K562 (cell line): ENCODE results near the gene MPC2. TPM values are rescaled to one million over a fixed set of nuclear protein-coding genes. Genes with fewer than 3 reads are reported as not detected.

Source experiments
- BRCA1 ChIP-seq, 2 experiments: fragments of 450-650 bp in 1 of 2; sonication (generic) in 1 of 2; formaldehyde crosslinking in 1 of 2; IDR thresholded peaks; 2 replicates each; pipeline versions ENCODE4 v1.5.0 to v1.6.1; 2017 to 2020; ENCODE audit warnings: mild to moderate bottlenecking in 1 of 2, missing genetic modification reagents in 1 of 2
- KLF1 ChIP-seq: fragments of 450-650 bp; IDR thresholded peaks from 2 replicates; pipeline ENCODE4 v1.6.1; 2016; ENCODE audit warnings: missing genetic modification characterization, missing compliant biosample characterization
- MAFK ChIP-seq: IDR thresholded peaks from 2 replicates; pipeline ENCODE4 v1.6.1; 2011; ENCODE audit warnings: low read length, improper control_type of control experiment
- POLR2AphosphoS2 ChIP-seq: IDR thresholded peaks from 2 replicates; pipeline ENCODE4 v1.6.1; 2012; ENCODE audit warnings: low read length, improper control_type of control experiment
- polyA plus RNA-seq, 8 experiments: library from polyadenylated mRNA; depleted of rRNA in 4 of 8; stranded (reverse) in 5 of 8; unstranded in 3 of 8; fragments of >200 nt; fragmentation: Nextera tagmentation in 2 of 8; fragmentation: Illumina TruSeq in 1 of 8; extraction: Ambion mirVana in 2 of 8; extraction: Trizol in 1 of 8; gene quantifications; 2 replicates each; pipeline versions ENCODE4 v1.2.1 to v1.2.3, GENCODE V29; 2011 to 2014; ENCODE audit warnings: inconsistent platforms in 1 of 8, missing spikeins in 1 of 8
- total RNA-seq, 7 experiments: library from RNA; depleted of rRNA in 6 of 7; stranded (reverse); fragments of >200 nt in 6 of 7; fragmentation: Illumina TruSeq in 2 of 7; extraction: Trizol in 2 of 7; gene quantifications; 2 replicates each; pipeline versions ENCODE4 v1.2.1 to v1.2.3, GENCODE V29; 2011 to 2021; ENCODE audit warnings: low replicate concordance in 1 of 7
- TF ChIP-seq, protein P1 (sequence below), 2 experiments: fragments of 450-650 bp in 1 of 2; sonication (generic) in 1 of 2; formaldehyde crosslinking in 1 of 2; IDR thresholded peaks; 2 replicates each; pipeline versions ENCODE4 v1.7.1 to v1.9.0; 2016 to 2022; ENCODE audit warnings: inconsistent platforms in 1 of 2, mild to moderate bottlenecking in 1 of 2, missing genetic modification reagents in 1 of 2
- TF ChIP-seq, protein P2 (sequence below): fragments of 450-650 bp; formaldehyde crosslinking; conservative IDR thresholded peaks from 2 replicates; pipeline ENCODE4 v1.4.0; 2022; ENCODE audit warnings: mild to moderate bottlenecking, missing genetic modification characterization
- TF ChIP-seq, protein P3 (sequence below): sonication (generic); formaldehyde crosslinking; IDR thresholded peaks from 2 replicates; pipeline ENCODE4 v1.8.0; 2022; ENCODE audit warnings: missing genetic modification reagents, mild to moderate bottlenecking, moderate library complexity, borderline replicate concordance
- TF ChIP-seq, protein P4 (sequence below), 3 experiments: fragments of 200-800 bp in 1 of 3; fragments of 250-450 bp in 1 of 3; fragments of 450-650 bp in 1 of 3; sonication (Bioruptor Pico) in 1 of 3; sonication (Bioruptor generic) in 1 of 3; formaldehyde crosslinking in 1 of 3; IDR thresholded peaks; 2 replicates each; pipeline versions ENCODE4 v1.6.1 to v1.8.0; 2016 to 2022; ENCODE audit warnings: mild to moderate bottlenecking in 2 of 3, missing genetic modification characterization in 2 of 3, missing compliant biosample characterization in 1 of 3, moderate library complexity in 1 of 3

The MPC2 gene
- total and polyA plus RNA-seq, 9 of the 15 experiments (the other 6 are each of a cell fraction or from before 2014, with no cell fraction given) = 70.7 to 179 (median 144) TPM

DNA sequence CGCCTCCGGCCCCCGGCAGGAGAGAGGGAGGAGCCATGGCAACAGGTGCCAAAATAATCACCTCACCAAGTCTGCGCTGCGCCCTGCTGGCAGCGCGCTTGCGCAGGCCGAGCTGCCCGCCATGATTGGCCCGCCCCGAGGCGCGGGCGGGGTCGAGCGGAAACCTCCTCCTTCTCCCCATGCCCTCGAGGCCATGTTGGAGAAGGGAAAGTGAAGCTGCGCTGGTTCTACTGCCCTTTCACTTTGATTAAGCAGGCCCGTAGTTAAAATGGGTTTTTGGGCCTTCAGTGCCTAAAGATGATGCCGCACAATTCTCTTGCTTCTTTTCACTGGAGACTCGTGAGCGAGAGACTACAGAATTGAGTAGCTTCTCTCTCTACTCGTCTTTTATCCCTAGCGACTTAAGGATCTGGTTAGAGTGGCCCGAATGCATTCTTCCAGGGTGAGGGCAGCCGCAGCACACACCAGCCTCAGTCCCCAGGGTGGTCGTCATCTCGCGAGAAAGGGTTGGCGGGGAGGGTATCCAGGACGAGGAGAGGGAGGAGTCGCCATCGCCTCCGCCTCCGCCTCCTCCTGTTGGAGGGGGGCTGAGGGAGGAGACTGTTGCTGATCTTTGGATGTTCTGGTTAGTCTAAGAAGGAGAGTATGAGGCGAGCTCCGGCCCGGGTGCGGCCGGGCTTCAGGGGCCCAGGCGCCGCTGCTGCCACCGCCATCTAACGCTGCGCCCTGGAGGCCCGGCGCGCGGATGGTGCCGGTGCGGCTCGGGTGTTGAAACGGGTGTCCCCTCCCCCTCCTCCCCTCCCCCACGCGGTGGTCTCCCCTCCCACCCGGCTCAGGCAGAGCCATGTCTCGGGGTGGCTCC lies 573 bp downstream of the MPC2 start, which contains the start of gene DCAF6 (continued):
- TF ChIP-seq POLR2AphosphoS2 (peak; percentile 87; the same call in 1 of the 2 replicates), MAFK (peak; percentile 29; the same call in 1 of the 2 replicates), KLF1 (tag) (0 out of 2 replicates have a peak, but pooled peaks have one; percentile 40), BRCA1 (IDR thresholded peaks at IDR 0.05) (no peak), BRCA1 (CRISPR knock-in tag; IDR thresholded peaks at IDR 0.05) (no peak)
- TF ChIP-seq, protein P1, sequence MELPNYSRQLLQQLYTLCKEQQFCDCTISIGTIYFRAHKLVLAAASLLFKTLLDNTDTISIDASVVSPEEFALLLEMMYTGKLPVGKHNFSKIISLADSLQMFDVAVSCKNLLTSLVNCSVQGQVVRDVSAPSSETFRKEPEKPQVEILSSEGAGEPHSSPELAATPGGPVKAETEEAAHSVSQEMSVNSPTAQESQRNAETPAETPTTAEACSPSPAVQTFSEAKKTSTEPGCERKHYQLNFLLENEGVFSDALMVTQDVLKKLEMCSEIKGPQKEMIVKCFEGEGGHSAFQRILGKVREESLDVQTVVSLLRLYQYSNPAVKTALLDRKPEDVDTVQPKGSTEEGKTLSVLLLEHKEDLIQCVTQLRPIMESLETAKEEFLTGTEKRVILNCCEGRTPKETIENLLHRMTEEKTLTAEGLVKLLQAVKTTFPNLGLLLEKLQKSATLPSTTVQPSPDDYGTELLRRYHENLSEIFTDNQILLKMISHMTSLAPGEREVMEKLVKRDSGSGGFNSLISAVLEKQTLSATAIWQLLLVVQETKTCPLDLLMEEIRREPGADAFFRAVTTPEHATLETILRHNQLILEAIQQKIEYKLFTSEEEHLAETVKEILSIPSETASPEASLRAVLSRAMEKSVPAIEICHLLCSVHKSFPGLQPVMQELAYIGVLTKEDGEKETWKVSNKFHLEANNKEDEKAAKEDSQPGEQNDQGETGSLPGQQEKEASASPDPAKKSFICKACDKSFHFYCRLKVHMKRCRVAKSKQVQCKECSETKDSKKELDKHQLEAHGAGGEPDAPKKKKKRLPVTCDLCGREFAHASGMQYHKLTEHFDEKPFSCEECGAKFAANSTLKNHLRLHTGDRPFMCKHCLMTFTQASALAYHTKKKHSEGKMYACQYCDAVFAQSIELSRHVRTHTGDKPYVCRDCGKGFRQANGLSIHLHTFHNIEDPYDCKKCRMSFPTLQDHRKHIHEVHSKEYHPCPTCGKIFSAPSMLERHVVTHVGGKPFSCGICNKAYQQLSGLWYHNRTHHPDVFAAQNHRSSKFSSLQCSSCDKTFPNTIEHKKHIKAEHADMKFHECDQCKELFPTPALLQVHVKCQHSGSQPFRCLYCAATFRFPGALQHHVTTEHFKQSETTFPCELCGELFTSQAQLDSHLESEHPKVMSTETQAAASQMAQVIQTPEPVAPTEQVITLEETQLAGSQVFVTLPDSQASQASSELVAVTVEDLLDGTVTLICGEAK (IDR thresholded peaks at IDR 0.05) = peak; percentile 67; the same call in 1 of the 2 replicates
- TF ChIP-seq, protein P1 (CRISPR knock-in tag; IDR thresholded peaks at IDR 0.05) = no peak
- TF ChIP-seq, protein P2, sequence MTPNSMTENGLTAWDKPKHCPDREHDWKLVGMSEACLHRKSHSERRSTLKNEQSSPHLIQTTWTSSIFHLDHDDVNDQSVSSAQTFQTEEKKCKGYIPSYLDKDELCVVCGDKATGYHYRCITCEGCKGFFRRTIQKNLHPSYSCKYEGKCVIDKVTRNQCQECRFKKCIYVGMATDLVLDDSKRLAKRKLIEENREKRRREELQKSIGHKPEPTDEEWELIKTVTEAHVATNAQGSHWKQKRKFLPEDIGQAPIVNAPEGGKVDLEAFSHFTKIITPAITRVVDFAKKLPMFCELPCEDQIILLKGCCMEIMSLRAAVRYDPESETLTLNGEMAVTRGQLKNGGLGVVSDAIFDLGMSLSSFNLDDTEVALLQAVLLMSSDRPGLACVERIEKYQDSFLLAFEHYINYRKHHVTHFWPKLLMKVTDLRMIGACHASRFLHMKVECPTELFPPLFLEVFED (CRISPR knock-in tag) = peak; percentile 94
- TF ChIP-seq, protein P3, sequence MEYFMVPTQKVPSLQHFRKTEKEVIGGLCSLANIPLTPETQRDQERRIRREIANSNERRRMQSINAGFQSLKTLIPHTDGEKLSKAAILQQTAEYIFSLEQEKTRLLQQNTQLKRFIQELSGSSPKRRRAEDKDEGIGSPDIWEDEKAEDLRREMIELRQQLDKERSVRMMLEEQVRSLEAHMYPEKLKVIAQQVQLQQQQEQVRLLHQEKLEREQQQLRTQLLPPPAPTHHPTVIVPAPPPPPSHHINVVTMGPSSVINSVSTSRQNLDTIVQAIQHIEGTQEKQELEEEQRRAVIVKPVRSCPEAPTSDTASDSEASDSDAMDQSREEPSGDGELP = peak; percentile 59
- TF ChIP-seq, protein P4, sequence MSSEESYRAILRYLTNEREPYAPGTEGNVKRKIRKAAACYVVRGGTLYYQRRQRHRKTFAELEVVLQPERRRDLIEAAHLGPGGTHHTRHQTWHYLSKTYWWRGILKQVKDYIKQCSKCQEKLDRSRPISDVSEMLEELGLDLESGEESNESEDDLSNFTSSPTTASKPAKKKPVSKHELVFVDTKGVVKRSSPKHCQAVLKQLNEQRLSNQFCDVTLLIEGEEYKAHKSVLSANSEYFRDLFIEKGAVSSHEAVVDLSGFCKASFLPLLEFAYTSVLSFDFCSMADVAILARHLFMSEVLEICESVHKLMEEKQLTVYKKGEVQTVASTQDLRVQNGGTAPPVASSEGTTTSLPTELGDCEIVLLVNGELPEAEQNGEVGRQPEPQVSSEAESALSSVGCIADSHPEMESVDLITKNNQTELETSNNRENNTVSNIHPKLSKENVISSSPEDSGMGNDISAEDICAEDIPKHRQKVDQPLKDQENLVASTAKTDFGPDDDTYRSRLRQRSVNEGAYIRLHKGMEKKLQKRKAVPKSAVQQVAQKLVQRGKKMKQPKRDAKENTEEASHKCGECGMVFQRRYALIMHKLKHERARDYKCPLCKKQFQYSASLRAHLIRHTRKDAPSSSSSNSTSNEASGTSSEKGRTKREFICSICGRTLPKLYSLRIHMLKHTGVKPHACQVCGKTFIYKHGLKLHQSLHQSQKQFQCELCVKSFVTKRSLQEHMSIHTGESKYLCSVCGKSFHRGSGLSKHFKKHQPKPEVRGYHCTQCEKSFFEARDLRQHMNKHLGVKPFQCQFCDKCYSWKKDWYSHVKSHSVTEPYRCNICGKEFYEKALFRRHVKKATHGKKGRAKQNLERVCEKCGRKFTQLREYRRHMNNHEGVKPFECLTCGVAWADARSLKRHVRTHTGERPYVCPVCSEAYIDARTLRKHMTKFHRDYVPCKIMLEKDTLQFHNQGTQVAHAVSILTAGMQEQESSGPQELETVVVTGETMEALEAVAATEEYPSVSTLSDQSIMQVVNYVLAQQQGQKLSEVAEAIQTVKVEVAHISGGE (CRISPR knock-in tag; IDR thresholded peaks at IDR 0.05) = peak in 1 of 3 experiments; percentile 76; a peak in 2 of 6 replicates
